Astrocyte (in vitro differentiated cells and primary cell): Measurements from ENCODE around the gene KBTBD12.

Experiments used
- CTCF ChIP-seq: IDR thresholded peaks from 2 replicates; pipeline ENCODE4 v1.5.1; 2011; ENCODE audit warnings: low read depth, mild to moderate bottlenecking, inconsistent platforms, low read length, moderate library complexity; ENCODE audit not compliant: insufficient read depth
- EZH2 ChIP-seq: IDR thresholded peaks from 2 replicates; pipeline ENCODE4 v1.6.1; 2012; ENCODE audit warnings: mild to moderate bottlenecking, low read length, inconsistent platforms; ENCODE audit not compliant: insufficient read depth

- TF ChIP-seq CTCF, result no peak
- no peak for TF ChIP-seq EZH2
Measured at GRCh38 chr3:127961124-127961523, 46.1 kb downstream of the KBTBD12 start.
